GM20000 (cell line): Measurements from ENCODE around the gene MAPK8.
"Not testable (repeated sequence)": the region's sequence is repeated elsewhere in the genome, so short reads cannot be mapped to it uniquely, and the experiment has no call there.

Experiments used
- DNase-seq: peaks from one replicate; pipeline ENCODE4 v3.0.0; 2012; ENCODE audit warnings: low spot score
- CTCF ChIP-seq: IDR thresholded peaks from 2 replicates; pipeline ENCODE4 v1.5.1; 2012; ENCODE audit warnings: mild to moderate bottlenecking, control low read depth; ENCODE audit errors: extremely low read depth, missing control alignments

MAPK8 gene

DNA sequence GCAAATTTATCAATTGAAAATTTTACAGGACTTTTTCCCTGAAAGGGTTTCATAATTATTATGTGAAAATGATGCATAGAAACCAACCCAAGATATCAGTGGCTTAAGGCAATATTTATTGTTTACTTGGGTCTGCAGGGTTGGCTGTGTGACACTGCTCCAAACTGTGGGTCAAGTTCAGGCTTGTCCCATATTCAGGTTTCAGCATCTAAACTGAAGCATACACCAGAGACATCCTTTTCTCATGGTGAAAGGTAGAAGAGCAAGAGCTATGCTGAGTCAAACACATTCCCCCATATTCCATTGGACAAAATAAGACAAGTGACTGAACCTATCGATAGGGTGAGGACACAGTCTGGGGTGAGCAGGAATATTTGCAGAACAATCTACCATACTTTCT lies 110.9 kb downstream of the MAPK8 start:
- no peak for TF ChIP-seq CTCF
- DNase-seq, result no peak

DNA sequence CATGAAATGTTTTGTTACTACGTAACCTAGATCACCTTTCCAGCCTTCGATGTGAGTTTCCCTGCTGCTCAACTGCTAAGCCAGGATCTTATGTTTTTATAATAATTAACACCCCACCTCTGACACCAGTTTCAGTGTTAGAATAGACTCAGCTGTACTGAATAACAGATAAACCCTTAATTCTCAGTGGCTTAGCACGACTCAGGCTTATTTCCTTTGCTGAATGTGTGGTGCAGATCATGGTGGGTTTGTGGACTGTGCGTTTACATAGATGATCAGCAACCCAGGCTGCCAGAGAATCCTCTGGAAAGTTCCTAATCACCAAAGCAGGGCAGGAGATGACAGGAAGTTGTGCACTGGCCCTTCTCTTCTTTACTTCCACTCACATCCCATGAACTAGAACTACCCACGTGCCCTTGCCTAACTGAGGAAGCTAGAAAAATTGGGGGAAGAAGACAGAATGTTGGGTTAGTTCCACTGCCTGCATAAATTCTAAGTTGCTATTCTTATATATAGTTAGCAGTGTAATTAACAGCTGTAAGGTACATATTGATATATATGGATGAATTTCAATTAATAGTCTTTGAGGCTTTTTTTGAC lies 111.8 kb downstream of the MAPK8 start:
- TF ChIP-seq CTCF, result no peak
- DNase-seq, result no peak

GRCh38 chr10:48419714-48420113 lies 113.2 kb downstream of the MAPK8 start:
- TF ChIP-seq CTCF, result no peak

GRCh38 chr10:48421862-48422261 lies 115.4 kb downstream of the MAPK8 start:
- not testable (repeated sequence) for DNase-seq

More at GRCh38 chr10:48419714-48420113, 113.2 kb downstream of the MAPK8 start:
- DNase-seq, result no peak

- TF ChIP-seq CTCF, result no peak
- no peak for DNase-seq
These were observed 117.4 kb downstream of the MAPK8 start for GRCh38 chr10:48423884-48424283.

DNA sequence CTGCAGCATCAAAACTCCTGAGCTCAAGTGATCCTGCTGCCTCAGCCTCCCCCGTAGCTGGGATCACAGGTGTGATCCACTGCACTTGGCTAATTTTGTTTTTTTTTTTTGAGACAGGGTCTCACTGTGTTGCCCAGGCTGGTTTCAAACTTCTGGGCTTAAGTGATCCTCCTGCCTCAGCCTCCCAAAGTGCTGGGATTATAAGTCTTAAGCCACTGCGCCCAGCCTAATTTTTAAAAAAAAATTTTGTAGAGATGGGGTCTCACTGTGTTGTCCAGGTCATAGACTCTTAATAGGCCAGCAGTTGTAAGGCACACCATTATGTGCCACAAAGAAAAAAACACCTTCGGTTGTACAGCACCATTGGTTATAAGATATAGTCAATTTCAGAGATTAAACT lies 122.4 kb downstream of the MAPK8 start:
- no peak for DNase-seq
- no peak for TF ChIP-seq CTCF

GRCh38 chr10:48429309-48429708 lies 122.8 kb downstream of the MAPK8 start:
- TF ChIP-seq CTCF, result no peak
- no peak for DNase-seq

GRCh38 chr10:48430402-48430993 lies 124.0 kb downstream of the MAPK8 start:
- TF ChIP-seq CTCF, result no peak
- no peak for DNase-seq
